Measurements from ENCODE around the gene STAB1.

STAB1 gene

GRCh38 chr3:52469001-52469400 is 26.1 kb upstream of the STAB1 start:
- peaks cover 30% of the 10 kb centered on the region for H3K36me3 ChIP-seq (ENCODE audit: control insufficient read depth, insufficient read depth, low read length)
- no peaks in the 10 kb centered on the region for H3K4me1 ChIP-seq (ENCODE audit: control insufficient read depth, insufficient read depth, low read length)
- H3K9ac ChIP-seq (ENCODE audit: low read depth, low read length), result no peak overlapping the region
- no peaks in the 10 kb centered on the region for H3K27me3 ChIP-seq (ENCODE audit: control insufficient read depth, insufficient read depth, low read length)
- no peak overlapping the region for H3K4me3 ChIP-seq (ENCODE audit: low read depth, low read length)
- H3K9me3 ChIP-seq (ENCODE audit: control insufficient read depth, insufficient read depth, low read length), result no peaks in the 10 kb centered on the region

GRCh38 chr3:52470920-52471319 is 24.2 kb upstream of the STAB1 start:
- Histone ChIP-seq H3K9ac (ENCODE audit: low read depth, low read length) (no peak overlapping the region), H3K4me1 (ENCODE audit: control insufficient read depth, insufficient read depth, low read length) (no peaks in the 10 kb centered on the region), H3K36me3 (ENCODE audit: control insufficient read depth, insufficient read depth, low read length) (peaks cover 30% of the 10 kb centered on the region), H3K27me3 (ENCODE audit: control insufficient read depth, insufficient read depth, low read length) (no peaks in the 10 kb centered on the region), H3K9me3 (ENCODE audit: control insufficient read depth, insufficient read depth, low read length) (no peaks in the 10 kb centered on the region), H3K4me3 (ENCODE audit: low read depth, low read length) (no peak overlapping the region)

GRCh38 chr3:52471371-52472238 is 23.5 kb upstream of the STAB1 start:
- Histone ChIP-seq H3K4me3 (ENCODE audit: low read depth, low read length) (no peak overlapping the region), H3K9me3 (ENCODE audit: control insufficient read depth, insufficient read depth, low read length) (no peaks in the 10 kb centered on the region), H3K36me3 (ENCODE audit: control insufficient read depth, insufficient read depth, low read length) (peaks cover 37% of the 10 kb centered on the region), H3K9ac (ENCODE audit: low read depth, low read length) (no peak overlapping the region), H3K4me1 (ENCODE audit: control insufficient read depth, insufficient read depth, low read length) (no peaks in the 10 kb centered on the region), H3K27me3 (ENCODE audit: control insufficient read depth, insufficient read depth, low read length) (no peaks in the 10 kb centered on the region)

- no peaks in the 10 kb centered on the region for H3K9me3 ChIP-seq (ENCODE audit: control insufficient read depth, insufficient read depth, low read length)
- peaks cover 43% of the 10 kb centered on the region for H3K36me3 ChIP-seq (ENCODE audit: control insufficient read depth, insufficient read depth, low read length)
- no peaks in the 10 kb centered on the region for H3K27me3 ChIP-seq (ENCODE audit: control insufficient read depth, insufficient read depth, low read length)
- no peak overlapping the region for H3K4me3 ChIP-seq (ENCODE audit: low read depth, low read length)
- no peak overlapping the region for H3K9ac ChIP-seq (ENCODE audit: low read depth, low read length)
- H3K4me1 ChIP-seq (ENCODE audit: control insufficient read depth, insufficient read depth, low read length), result no peaks in the 10 kb centered on the region
These were observed 22.7 kb upstream of the STAB1 start for GRCh38 chr3:52472239-52473000.

GRCh38 chr3:52473026-52473425 is 22.1 kb upstream of the STAB1 start:
- peaks cover 48% of the 10 kb centered on the region for H3K36me3 ChIP-seq (ENCODE audit: control insufficient read depth, insufficient read depth, low read length)
- no peaks in the 10 kb centered on the region for H3K27me3 ChIP-seq (ENCODE audit: control insufficient read depth, insufficient read depth, low read length)
- H3K9me3 ChIP-seq (ENCODE audit: control insufficient read depth, insufficient read depth, low read length), result no peaks in the 10 kb centered on the region
- H3K4me3 ChIP-seq (ENCODE audit: low read depth, low read length), result no peak overlapping the region
- no peaks in the 10 kb centered on the region for H3K4me1 ChIP-seq (ENCODE audit: control insufficient read depth, insufficient read depth, low read length)
- no peak overlapping the region for H3K9ac ChIP-seq (ENCODE audit: low read depth, low read length)

- Histone ChIP-seq H3K9ac (ENCODE audit: low read depth, low read length) (no peak overlapping the region), H3K4me3 (ENCODE audit: low read depth, low read length) (no peak overlapping the region), H3K36me3 (ENCODE audit: control insufficient read depth, insufficient read depth, low read length) (peaks cover 72% of the 10 kb centered on the region), H3K4me1 (ENCODE audit: control insufficient read depth, insufficient read depth, low read length) (no peaks in the 10 kb centered on the region), H3K27me3 (ENCODE audit: control insufficient read depth, insufficient read depth, low read length) (no peaks in the 10 kb centered on the region), H3K9me3 (ENCODE audit: control insufficient read depth, insufficient read depth, low read length) (no peaks in the 10 kb centered on the region)
These were observed 17.9 kb upstream of the STAB1 start for GRCh38 chr3:52477076-52477795.

- no peaks in the 10 kb centered on the region for H3K9me3 ChIP-seq (ENCODE audit: control insufficient read depth, insufficient read depth, low read length)
- no peaks in the 10 kb centered on the region for H3K4me1 ChIP-seq (ENCODE audit: control insufficient read depth, insufficient read depth, low read length)
- H3K4me3 ChIP-seq (ENCODE audit: low read depth, low read length), result no peak overlapping the region
- peaks cover 69% of the 10 kb centered on the region for H3K36me3 ChIP-seq (ENCODE audit: control insufficient read depth, insufficient read depth, low read length)
- H3K9ac ChIP-seq (ENCODE audit: low read depth, low read length), result no peak overlapping the region
- H3K27me3 ChIP-seq (ENCODE audit: control insufficient read depth, insufficient read depth, low read length), result no peaks in the 10 kb centered on the region
These were observed 17.4 kb upstream of the STAB1 start for GRCh38 chr3:52477796-52478095.

- Histone ChIP-seq H3K9ac (ENCODE audit: low read depth, low read length) (no peak overlapping the region), H3K4me1 (ENCODE audit: control insufficient read depth, insufficient read depth, low read length) (no peaks in the 10 kb centered on the region), H3K27me3 (ENCODE audit: control insufficient read depth, insufficient read depth, low read length) (no peaks in the 10 kb centered on the region), H3K4me3 (ENCODE audit: low read depth, low read length) (no peak overlapping the region), H3K36me3 (ENCODE audit: control insufficient read depth, insufficient read depth, low read length) (peaks cover 61% of the 10 kb centered on the region), H3K9me3 (ENCODE audit: control insufficient read depth, insufficient read depth, low read length) (no peaks in the 10 kb centered on the region)
These were observed 15.9 kb upstream of the STAB1 start for GRCh38 chr3:52479037-52479876.

- H3K4me1 ChIP-seq (ENCODE audit: control insufficient read depth, insufficient read depth, low read length), result no peaks in the 10 kb centered on the region
- no peak overlapping the region for H3K4me3 ChIP-seq (ENCODE audit: low read depth, low read length)
- H3K36me3 ChIP-seq (ENCODE audit: control insufficient read depth, insufficient read depth, low read length), result peaks cover 61% of the 10 kb centered on the region
- no peaks in the 10 kb centered on the region for H3K9me3 ChIP-seq (ENCODE audit: control insufficient read depth, insufficient read depth, low read length)
- H3K27me3 ChIP-seq (ENCODE audit: control insufficient read depth, insufficient read depth, low read length), result no peaks in the 10 kb centered on the region
- H3K9ac ChIP-seq (ENCODE audit: low read depth, low read length), result no peak overlapping the region
These were observed 15.1 kb upstream of the STAB1 start for GRCh38 chr3:52479877-52480575.

- H3K9me3 ChIP-seq (ENCODE audit: control insufficient read depth, insufficient read depth, low read length), result no peaks in the 10 kb centered on the region
- no peak overlapping the region for H3K4me3 ChIP-seq (ENCODE audit: low read depth, low read length)
- H3K4me1 ChIP-seq (ENCODE audit: control insufficient read depth, insufficient read depth, low read length), result no peaks in the 10 kb centered on the region
- H3K27me3 ChIP-seq (ENCODE audit: control insufficient read depth, insufficient read depth, low read length), result no peaks in the 10 kb centered on the region
- peaks cover 66% of the 10 kb centered on the region for H3K36me3 ChIP-seq (ENCODE audit: control insufficient read depth, insufficient read depth, low read length)
- no peak overlapping the region for H3K9ac ChIP-seq (ENCODE audit: low read depth, low read length)
These were observed 14.1 kb upstream of the STAB1 start for GRCh38 chr3:52480768-52481715.

Measured in iPS-15b (cell line).